HL-60 (cell line): Measurements from ENCODE around the gene TNFSF12.

Experiments used
- DNase-seq, 2 experiments: peaks; one replicate each; pipeline ENCODE4 v3.0.0-alpha.2; 2010 to 2020; ENCODE audit warnings: low read depth in 1 of 2, low spot score in 1 of 2
- H3K27ac ChIP-seq: fragments of 250-450 bp; sonication (Bioruptor Pico); replicated peaks from 2 replicates; pipeline ENCODE4 v1.5.1; 2020; ENCODE audit warnings: mild to moderate bottlenecking, moderate library complexity
- H3K27me3 ChIP-seq: fragments of 250-450 bp; sonication (Bioruptor Pico); 2 replicates; pipeline ENCODE4 v1.5.1; 2021; ENCODE audit warnings: mild to moderate bottlenecking, moderate library complexity; ENCODE audit not compliant: insufficient read depth, poor library complexity, severe bottlenecking
- H3K4me3 ChIP-seq: replicated peaks from 2 replicates; pipeline ENCODE4 v1.5.1; 2011; ENCODE audit warnings: mild to moderate bottlenecking, control low read depth, low read length; ENCODE audit not compliant: insufficient read depth
- GABPA ChIP-seq: IDR thresholded peaks from 2 replicates; pipeline ENCODE4 v1.6.1; 2012; ENCODE audit warnings: low read depth
- POLR2AphosphoS5 ChIP-seq: IDR thresholded peaks from 2 replicates; pipeline ENCODE4 v1.6.1; 2012; ENCODE audit warnings: low read depth
- SPI1 ChIP-seq: IDR thresholded peaks from 2 replicates; pipeline ENCODE4 v1.6.1; 2012; ENCODE audit warnings: low read depth, mild to moderate bottlenecking, borderline replicate concordance
- TF ChIP-seq, protein P1 (sequence below): IDR thresholded peaks from 2 replicates; pipeline ENCODE4 v1.6.1; 2012; ENCODE audit warnings: low read depth; ENCODE audit not compliant: insufficient replicate concordance
- TF ChIP-seq, protein P2 (sequence below): IDR thresholded peaks from one replicate; pipeline ENCODE4 v1.5.1; 2011; ENCODE audit warnings: low read length, control low read depth, inconsistent platforms; ENCODE audit not compliant: insufficient read depth

Gene TNFSF12

DNA sequence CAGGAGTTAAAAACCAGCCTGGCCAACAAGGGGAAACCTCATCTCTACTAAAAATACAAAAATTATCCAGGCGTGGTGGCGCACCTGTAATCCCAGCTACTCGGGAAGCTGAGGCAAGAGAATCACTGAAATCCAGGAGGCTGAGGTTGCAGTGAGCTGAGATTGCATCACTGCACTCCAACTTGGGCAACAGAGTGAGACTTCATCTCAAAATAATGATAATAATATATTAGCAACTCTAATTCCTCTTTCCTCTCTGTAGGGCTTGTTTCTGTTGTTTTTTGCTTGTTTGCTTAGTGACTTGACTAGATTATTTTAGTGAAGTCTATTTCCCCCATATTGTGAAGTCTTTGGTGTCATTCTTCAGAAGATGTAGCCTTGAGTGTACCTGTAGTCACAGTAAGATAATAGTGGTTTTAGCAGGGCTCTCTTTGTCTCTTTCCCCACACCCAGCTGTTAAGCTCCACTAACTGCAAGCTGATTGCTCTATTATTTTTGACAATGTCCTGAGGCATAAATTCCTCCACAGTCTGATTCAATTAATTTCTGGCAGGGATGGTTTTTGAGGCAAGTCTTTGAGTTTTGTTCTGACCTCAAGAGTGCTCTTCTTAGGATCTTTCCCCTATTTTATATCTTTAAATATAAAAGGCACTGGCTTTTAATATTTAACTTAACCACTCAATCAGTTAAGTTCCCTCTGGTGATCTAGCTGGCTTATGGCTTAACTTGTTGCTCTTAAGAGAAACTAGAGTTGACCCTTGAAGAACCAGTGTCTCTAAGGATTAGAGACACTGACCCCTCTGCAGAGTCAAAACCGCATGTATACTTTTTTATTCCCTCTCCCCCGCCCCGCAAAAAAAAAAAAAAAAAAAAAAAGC lies 18.6 kb upstream of the TNFSF12 start:
- TF ChIP-seq SPI1 (no peak), POLR2AphosphoS5 (no peak), GABPA (no peak)
- DNase-seq, result no peak
- no peak overlapping the region for H3K27ac ChIP-seq

DNA sequence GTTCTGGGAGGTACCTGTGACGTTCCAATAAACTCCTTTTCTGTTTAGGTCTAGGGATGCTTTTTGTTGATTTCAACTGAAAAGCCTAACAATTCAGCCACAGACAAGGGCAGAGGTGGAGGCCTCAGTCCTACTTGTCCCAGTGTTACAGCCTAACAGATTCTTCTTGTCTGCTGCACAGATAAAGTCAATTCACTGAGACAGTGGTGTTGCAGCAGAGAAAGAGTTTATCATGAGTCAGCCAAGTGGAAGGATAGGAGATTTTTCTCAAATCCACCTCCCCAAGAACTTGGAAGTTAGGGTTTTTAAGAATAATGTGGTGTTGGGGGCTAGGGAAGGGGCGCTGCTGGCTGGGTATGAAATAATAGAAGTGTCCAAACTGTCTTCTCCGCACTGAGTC lies 10.8 kb upstream of the TNFSF12 start:
- Histone ChIP-seq H3K4me3 (no peak overlapping the region), H3K27ac (no peak overlapping the region), H3K27me3 (no peaks in the 10 kb centered on the region)
- TF ChIP-seq, protein P1, sequence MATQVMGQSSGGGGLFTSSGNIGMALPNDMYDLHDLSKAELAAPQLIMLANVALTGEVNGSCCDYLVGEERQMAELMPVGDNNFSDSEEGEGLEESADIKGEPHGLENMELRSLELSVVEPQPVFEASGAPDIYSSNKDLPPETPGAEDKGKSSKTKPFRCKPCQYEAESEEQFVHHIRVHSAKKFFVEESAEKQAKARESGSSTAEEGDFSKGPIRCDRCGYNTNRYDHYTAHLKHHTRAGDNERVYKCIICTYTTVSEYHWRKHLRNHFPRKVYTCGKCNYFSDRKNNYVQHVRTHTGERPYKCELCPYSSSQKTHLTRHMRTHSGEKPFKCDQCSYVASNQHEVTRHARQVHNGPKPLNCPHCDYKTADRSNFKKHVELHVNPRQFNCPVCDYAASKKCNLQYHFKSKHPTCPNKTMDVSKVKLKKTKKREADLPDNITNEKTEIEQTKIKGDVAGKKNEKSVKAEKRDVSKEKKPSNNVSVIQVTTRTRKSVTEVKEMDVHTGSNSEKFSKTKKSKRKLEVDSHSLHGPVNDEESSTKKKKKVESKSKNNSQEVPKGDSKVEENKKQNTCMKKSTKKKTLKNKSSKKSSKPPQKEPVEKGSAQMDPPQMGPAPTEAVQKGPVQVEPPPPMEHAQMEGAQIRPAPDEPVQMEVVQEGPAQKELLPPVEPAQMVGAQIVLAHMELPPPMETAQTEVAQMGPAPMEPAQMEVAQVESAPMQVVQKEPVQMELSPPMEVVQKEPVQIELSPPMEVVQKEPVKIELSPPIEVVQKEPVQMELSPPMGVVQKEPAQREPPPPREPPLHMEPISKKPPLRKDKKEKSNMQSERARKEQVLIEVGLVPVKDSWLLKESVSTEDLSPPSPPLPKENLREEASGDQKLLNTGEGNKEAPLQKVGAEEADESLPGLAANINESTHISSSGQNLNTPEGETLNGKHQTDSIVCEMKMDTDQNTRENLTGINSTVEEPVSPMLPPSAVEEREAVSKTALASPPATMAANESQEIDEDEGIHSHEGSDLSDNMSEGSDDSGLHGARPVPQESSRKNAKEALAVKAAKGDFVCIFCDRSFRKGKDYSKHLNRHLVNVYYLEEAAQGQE, result no peak
- TF ChIP-seq SPI1, result no peak
- no peak for DNase-seq

More for the DNA sequence above, 18.6 kb upstream of the TNFSF12 start:
- Histone ChIP-seq H3K4me3 (no peak overlapping the region), H3K27me3 (no peaks in the 10 kb centered on the region)

DNA sequence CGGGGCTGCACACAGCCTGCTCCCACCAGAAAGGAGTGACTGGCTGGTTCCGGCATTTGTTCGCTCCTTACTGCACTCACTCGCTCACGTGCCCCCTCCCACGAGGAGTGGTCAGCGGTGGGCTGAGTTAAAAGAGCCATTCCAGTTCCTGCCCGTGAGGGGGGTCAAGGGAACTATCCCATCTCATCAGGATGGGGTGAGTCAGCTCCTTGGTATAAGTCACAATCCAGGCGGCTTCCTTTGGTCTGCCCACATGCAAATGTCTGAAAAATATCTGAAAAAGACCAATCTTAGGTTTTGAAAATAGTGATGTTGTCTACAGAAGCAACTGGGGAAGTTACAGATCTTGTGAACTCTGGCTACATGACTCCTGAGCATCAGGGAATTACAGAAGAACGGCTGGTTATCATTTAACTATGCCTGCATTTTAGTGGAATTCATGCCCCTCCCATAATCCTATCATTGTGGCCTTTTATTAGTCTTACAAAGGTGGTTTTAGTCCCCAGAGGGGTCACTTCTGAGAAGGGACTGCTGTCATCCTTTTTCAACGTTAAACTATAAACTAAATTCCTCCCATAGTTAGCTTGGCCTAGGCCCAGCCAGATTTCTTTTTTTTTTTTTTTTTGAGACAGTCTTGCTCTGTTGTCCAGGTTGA lies 9.8 kb upstream of the TNFSF12 start:
- H3K27me3 ChIP-seq, result no peaks in the 10 kb centered on the region
- TF ChIP-seq, protein P1, result no peak
- no peak for TF ChIP-seq POLR2AphosphoS5
- TF ChIP-seq GABPA, result no peak
- TF ChIP-seq, protein P2, sequence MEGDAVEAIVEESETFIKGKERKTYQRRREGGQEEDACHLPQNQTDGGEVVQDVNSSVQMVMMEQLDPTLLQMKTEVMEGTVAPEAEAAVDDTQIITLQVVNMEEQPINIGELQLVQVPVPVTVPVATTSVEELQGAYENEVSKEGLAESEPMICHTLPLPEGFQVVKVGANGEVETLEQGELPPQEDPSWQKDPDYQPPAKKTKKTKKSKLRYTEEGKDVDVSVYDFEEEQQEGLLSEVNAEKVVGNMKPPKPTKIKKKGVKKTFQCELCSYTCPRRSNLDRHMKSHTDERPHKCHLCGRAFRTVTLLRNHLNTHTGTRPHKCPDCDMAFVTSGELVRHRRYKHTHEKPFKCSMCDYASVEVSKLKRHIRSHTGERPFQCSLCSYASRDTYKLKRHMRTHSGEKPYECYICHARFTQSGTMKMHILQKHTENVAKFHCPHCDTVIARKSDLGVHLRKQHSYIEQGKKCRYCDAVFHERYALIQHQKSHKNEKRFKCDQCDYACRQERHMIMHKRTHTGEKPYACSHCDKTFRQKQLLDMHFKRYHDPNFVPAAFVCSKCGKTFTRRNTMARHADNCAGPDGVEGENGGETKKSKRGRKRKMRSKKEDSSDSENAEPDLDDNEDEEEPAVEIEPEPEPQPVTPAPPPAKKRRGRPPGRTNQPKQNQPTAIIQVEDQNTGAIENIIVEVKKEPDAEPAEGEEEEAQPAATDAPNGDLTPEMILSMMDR, result no peak
- no peak for TF ChIP-seq SPI1
- no peak overlapping the region for H3K4me3 ChIP-seq
- DNase-seq, result no peak
- H3K27ac ChIP-seq, result no peak overlapping the region

DNA sequence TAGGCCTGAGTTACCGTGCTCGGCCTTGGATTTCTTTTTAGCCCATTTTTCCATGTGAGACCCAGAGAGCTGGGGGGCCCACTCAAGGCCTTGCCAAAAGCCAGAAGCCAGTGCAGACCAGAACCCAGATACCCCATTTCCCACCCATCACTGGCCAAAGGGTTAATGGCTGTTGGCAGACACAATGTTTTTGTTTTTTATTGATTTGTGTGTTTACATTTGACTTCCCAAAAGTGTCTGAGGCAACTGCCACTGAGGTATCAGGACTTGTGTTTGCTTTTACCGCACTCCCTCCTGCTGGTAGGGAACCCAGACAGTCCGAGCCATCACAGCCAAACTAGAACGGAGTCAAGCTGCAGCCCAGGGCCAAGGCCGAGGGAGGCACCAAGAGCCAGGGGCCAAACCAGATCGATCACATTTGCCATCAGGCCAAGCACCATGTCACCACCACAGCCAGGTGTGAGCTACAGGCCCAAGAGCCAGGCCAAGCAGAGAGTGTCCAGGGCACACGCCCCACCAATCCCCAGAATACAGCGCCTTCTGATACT lies 7.7 kb upstream of the TNFSF12 start:
- Histone ChIP-seq H3K27me3 (no peaks in the 10 kb centered on the region), H3K27ac (no peak overlapping the region), H3K4me3 (no peak overlapping the region)
- TF ChIP-seq, protein P2, result no peak
- TF ChIP-seq, protein P1, result no peak
- TF ChIP-seq GABPA (no peak), POLR2AphosphoS5 (no peak), SPI1 (no peak)
- DNase-seq, result no peak
